22Rv1 (cell line): ENCODE data around the gene RUSC1.

ENCODE experiments used
- CTCF ChIP-seq: fragments of 450-650 bp; IDR thresholded peaks from 2 replicates; pipeline ENCODE4 v1.5.1; 2017; ENCODE audit warnings: mild to moderate bottlenecking
- ZFX ChIP-seq: fragments of 450-650 bp; IDR thresholded peaks from 2 replicates; pipeline ENCODE4 v1.6.1; 2017; ENCODE audit warnings: antibody characterized with exemption, borderline replicate concordance

- TF ChIP-seq CTCF, result no peak
- TF ChIP-seq ZFX, result no peak
Measured at GRCh38 chr1:155285631-155286044, 35.1 kb upstream of the RUSC1 start.
